Esophagus muscularis mucosa (tissue), 4 donors: Measurements from ENCODE around the gene PLAGL2.

Source experiments
- EP300 ChIP-seq: sonication (generic); formaldehyde crosslinking; IDR thresholded peaks from one replicate; pipeline ENCODE4 v1.6.1; 2017; ENCODE audit warnings: antibody characterized with exemption
- POLR2A ChIP-seq: fragments of 450-650 bp; IDR thresholded peaks from one replicate; pipeline ENCODE4 v1.6.1; 2017; ENCODE audit warnings: antibody characterized with exemption, moderate library complexity, mild to moderate bottlenecking, low read depth
- POLR2AphosphoS5 ChIP-seq, 2 donors: sonication (generic); formaldehyde crosslinking; IDR thresholded peaks; one replicate each; pipeline ENCODE4 v1.6.1; 2017; ENCODE audit warnings: antibody characterized with exemption in 2 of 2
- TF ChIP-seq, protein P1 (sequence below), 3 experiments: fragments of 200-600 bp in 2 of 3; fragments of 450-650 bp in 1 of 3; sonication (generic) in 2 of 3; IDR thresholded peaks; one replicate each; pipeline ENCODE4 v1.5.1; 2017 to 2019; ENCODE audit warnings: antibody characterized with exemption in 3 of 3, mild to moderate bottlenecking in 2 of 3, moderate library complexity in 1 of 3

DNA sequence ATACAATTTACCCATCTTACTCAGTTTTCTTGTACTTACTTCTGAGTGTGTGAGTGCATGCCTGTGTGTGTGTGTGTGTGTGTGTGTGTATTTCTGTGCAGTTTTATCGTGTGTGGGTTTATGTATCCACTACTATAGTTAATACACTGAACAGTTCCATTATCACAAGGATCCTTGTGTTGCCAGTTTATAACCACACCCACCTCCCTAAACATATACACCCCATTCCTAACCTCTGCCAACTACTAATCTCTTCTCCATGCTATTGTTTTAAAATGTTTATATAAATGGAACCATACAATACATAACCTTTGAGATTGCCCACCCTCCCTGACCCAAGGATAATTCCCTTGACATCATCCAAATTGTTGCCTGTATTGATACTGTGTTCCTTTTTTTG lies 18.8 kb upstream of the PLAGL2 start:
- TF ChIP-seq, protein P1, sequence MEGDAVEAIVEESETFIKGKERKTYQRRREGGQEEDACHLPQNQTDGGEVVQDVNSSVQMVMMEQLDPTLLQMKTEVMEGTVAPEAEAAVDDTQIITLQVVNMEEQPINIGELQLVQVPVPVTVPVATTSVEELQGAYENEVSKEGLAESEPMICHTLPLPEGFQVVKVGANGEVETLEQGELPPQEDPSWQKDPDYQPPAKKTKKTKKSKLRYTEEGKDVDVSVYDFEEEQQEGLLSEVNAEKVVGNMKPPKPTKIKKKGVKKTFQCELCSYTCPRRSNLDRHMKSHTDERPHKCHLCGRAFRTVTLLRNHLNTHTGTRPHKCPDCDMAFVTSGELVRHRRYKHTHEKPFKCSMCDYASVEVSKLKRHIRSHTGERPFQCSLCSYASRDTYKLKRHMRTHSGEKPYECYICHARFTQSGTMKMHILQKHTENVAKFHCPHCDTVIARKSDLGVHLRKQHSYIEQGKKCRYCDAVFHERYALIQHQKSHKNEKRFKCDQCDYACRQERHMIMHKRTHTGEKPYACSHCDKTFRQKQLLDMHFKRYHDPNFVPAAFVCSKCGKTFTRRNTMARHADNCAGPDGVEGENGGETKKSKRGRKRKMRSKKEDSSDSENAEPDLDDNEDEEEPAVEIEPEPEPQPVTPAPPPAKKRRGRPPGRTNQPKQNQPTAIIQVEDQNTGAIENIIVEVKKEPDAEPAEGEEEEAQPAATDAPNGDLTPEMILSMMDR (IDR thresholded peaks at IDR 0.05) = no peak
- TF ChIP-seq EP300 = no peak
- TF ChIP-seq POLR2A = no peak
- no peak for TF ChIP-seq POLR2AphosphoS5 (IDR thresholded peaks at IDR 0.05)
